Suppressor macrophage (primary cell): ENCODE data around the gene ZNF429.
A peak's percentile ranks its signal among the peaks of the same experiment; 100 is the strongest.
"Not testable (repeated sequence)": the region's sequence is repeated elsewhere in the genome, so short reads cannot be mapped to it uniquely, and the experiment has no call there.

Experiments used
- DNase-seq, 4 experiments: peaks; one replicate each; pipeline ENCODE4 v3.0.0-alpha.2; 2020 to 2022
- total RNA-seq, 17 experiments: gene quantifications; one replicate each; lab custom pipeline; 2026; ENCODE audit warnings: mixed read lengths in 6 of 17, inconsistent platforms in 3 of 17; lab: John Stamatoyannopoulos, UW

The ZNF429 gene
- total RNA-seq = 1.5 to 14.4 (median 5.0) reads per million in 17 experiments

DNA sequence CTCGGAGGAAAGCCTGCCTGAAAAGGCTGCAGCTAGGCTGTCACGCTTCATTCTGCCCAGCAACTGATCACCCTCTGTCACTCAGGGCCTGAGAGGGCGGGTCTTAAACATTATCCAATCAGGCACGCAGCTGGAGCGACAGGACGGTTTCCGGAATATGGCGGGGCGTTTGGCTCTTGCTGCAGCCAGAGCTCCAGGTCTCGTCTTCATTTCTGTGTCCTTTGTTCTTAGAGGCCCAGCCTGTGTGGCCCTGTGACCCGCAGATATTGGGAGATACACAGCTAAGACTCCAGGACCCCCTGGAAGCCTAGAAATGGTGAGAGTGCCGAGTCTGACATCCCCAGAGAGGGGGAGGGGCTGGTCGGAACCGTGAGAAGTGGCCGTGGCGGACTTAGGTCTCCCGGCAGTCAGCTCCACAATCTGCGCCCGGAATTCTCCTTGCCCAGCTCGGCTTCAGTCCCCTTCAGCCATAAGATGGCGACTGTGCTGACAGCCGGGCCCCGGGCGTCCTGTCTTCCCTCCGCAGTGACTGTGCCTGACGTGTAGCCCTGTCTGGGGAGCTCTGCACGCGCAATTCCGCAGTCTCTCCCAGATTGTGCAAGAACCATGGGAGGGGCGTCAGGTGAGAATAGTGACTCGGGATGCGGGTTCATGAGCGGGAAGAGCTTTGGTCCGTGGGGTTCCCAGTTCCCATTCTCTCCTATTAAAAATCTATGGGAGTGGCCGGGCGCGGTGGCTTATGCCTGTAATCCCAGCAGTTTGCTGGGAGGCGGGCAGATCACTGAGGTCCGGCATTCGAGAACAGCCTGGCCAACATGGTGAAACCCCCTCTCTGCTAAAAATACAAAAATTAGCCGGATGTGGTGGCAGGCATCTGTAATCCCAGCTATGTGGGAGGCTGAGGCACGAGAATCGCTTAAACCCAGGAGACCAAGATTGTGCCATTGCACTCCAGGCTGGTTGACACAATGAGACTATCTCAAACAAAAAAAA lies at the start of gene ZNF429:
Gene ZNF429, plus strand, starts transcription at position 144 of the 993 bp plus-strand sequence. Its CDS starts 170 bp downstream, at position 314.
- DNase-seq = peak; percentile 94 to 97 (median 96)

DNA sequence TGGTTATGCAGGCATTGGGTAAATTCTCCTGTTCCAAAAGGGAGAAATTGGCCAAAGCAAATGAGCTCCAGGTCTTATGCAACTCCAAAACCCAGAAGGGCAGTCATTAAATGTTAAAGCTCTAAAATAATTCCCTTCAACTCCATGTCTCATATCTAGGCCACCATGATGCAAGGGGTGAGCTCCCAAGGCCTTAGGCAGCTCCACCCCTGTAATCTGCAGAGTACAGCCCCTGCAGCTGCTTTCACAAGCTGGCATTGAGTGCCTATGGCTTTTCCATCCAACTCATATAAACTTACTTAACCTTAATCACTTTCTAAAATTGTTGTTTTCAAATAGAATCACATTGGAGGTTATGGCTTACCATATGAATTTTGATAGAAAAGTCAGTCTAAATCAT lies 44.7 kb upstream of the ZNF429 start:
- DNase-seq = no peak

DNA sequence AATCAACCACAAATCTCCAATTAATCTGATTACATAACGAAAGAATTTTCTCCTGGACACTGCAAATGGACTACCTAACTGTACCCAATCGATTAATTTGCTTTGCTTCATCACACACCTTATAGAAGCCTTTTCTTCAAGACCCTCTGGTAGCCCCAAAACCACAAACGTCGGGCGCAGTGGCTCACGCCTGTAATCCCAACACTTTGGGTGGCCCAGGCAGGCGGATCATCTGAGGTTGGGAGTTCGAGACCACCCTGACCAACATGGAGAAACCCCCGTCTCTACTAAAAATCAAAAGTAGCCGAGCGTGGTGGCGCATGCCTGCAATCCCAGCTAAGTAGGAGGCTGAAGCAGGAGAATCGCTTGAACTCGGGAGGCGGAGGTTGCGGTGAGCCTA lies 42.9 kb upstream of the ZNF429 start:
- no peak for DNase-seq

DNA sequence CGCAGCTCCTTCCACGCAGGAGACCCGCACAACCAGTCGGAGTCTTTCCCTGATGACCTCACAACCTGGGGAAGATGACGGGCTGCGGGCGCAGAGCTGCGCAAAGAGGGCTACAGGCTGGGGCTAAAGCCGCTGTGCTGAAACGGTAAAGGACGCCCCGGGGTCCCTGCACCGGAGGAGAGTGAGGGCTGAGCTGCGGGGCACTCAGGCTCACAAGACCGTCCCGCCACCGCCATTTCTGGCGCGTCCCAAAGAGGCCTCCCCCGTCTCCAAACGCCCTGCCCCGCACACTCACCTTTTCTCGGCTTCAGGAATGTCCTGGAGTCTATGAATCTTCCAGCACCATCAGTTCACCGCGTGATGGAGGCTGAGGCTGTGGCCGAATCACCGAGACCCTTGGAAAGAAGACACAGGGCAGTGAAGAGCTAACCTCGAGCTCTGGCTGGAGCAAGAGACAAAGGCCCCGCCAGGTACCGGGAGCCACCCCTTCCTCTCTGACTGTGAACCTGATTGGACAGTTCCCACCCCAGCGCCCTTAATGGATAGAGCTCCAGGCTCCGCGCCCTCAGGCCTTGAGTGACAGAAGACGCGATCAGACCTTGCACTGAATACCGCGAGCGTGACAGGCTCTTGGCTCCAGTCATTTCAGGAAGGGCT lies 41.8 kb upstream of the ZNF429 start:
- peak in 3 of 4 experiments; percentile 10 to 35 (median 25) for DNase-seq

DNA sequence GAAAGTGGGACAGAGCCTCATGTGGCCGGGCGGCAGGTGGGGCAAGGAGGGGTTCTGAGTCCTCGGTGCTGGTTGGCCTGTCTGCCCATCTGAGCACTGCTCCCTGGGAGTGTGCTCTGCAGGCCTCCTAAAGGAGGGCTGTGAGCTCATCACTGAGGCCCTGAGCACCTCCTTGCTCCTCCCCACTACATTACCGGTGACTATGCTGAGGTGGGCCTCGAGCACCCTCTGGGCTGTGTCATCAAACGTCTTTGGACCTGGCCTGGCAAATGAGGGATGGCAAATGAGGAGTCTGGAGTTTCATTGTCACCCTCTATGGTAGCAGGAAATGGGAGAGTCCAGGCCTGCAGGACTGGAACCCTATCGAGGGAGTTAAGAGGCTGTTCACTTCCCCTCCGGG lies 38.8 kb upstream of the ZNF429 start:
- DNase-seq = no peak

DNA sequence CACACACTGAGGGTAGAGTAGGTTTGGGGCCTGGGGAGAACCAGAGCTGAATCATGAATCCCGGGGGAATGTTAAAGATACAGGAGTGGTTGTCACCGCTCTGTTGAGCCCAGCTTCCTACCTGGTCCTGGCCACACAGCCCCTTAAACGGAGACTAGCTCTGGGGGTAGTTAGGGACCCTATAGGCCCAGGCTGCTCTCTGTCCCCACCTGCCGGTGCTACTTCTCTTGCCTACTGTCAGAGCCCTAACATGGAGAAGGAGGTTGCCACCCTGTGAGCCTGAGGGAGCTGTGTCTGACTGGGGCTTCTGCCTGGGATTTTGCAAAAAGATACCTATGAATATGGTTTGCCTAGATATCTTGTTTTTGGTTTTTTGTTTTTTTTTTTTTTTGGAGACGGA lies 36.6 kb upstream of the ZNF429 start:
- DNase-seq = no peak

DNA sequence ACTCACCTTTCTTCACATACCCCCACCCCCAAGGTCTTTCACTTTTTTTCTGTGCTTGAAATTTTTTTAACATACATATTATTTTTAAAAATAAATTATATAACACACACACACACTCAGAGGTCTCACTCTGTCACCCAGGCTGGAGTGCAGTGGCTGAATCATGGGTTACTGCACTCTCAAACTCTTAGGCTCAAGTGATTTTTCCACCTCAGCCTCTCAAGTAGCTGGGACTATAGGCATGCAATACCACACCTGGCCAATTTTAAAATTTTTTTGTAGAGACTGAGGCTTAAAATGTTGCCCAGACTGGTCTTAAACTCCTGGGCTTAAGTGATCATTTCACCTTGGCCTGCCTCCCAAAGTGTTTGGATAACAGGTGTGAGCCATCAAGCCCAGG lies 32.9 kb upstream of the ZNF429 start:
- no peak for DNase-seq

DNA sequence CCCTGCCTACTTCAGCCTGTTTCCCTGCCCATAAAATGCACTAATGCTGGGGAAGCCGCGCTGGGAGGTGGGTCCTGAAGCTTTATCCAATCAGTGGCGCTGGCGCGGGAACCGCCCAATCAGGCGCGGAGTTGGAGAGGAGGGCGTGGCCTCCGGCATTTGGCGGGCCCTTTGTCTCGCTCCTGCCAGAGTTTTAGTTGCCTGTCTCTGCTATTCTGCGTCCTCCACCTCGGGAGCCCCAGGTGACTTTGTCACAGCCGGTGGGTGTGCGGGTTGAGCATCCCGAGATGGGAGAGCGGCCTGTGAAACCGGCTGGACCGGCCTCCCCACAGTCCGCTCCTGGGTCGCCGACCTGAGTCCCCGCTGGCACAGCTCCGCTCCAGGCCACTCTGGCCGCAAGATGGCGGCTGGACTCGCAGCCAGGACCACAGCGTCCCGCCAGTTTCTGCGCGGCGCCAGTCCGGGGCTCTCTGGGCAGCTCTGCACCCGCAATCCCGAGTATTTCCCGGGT lies 30.7 kb upstream of the ZNF429 start:
- DNase-seq = peak; percentile 81 to 90 (median 84)

DNA sequence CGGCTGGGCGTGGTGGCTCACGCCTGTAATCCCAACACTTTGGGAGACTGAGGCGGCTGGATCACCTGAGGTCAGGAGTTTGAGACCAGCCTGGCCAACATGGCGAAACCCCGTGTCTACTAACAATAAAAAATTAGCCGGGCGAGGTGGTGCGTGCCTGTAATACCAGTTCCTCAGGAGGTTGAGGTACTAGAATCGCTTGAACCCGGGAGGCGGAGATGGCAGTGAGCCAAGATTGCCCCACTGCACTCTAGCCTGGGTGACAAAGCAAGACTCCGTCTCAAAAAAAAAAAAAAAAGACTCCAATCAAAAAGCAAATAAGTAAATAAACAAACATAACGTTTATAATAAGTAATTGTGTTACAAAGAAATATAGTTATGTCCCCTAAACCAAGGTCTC lies 23.0 kb upstream of the ZNF429 start:
- DNase-seq = not testable (repeated sequence)

DNA sequence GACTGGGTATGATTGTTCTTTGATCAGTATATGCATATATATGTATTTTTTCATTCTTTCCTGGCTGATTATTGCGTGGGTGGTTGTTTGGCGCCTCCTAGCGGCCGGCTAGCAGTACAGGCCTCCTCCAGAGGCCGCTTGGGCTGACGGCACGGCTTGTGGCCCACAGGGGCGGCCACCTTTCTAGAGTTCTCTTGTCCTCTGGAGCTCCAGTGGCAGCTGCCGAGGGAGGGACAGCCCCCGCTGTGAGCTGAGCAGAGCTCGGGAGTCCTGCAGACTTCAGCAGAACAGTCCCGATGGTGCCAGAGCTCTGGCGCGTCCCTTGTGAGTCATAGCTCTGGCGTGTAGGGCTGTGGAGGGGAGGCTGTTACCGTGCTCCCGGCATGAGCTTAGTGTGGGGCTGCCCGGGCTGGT lies 22.5 kb upstream of the ZNF429 start:
- peak; percentile 31 to 72 (median 59) for DNase-seq

DNA sequence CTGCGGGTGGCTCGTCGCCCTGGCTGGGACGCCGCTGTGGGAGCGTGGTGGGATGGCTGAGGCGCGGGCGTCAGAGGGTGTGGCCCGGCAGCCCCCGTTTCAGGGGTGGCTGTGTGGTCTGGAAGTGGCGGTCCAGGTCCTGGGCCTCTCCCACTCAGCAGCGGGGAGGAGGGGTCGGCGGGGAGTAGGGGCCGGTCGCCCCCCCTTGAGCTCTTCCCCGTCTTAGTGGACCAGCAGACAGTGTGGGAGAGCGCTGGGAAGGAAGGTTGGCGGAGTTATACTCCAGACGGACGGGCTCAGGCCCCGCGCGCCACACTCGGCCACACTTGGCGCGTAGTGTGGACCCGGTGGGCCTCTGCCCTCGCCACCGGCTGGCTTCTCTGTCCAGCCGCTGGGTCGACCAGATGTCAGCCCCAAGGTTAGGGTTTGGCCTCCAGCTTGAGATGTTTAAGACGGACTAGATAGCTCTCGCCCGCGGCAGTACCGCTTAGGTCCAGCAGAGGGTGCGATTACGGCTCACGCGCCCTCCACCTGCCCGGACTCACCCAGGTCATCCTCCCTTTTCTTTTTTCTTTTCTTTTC lies 21.7 kb upstream of the ZNF429 start:
- DNase-seq = peak; percentile 30 to 68 (median 46)

DNA sequence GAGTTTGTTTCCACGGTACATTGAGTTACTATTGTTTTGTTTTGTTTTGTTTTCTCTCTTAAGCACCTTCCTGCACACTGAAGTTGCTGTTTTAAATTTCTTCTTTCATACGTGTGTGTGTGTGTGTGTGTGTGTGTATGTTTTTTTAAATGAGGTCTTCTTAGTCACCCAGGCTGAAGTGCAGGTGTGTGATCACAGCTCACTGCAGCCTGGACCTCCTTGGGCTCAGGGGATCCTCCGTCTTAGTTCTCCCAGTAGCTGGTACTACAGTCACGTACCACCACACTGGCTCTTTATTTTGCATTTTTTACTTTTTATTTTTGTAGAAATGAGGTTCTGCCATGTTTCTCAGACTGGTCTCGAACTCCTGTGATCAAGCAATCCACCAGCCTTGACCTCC lies 20.8 kb upstream of the ZNF429 start:
- DNase-seq = no peak

DNA sequence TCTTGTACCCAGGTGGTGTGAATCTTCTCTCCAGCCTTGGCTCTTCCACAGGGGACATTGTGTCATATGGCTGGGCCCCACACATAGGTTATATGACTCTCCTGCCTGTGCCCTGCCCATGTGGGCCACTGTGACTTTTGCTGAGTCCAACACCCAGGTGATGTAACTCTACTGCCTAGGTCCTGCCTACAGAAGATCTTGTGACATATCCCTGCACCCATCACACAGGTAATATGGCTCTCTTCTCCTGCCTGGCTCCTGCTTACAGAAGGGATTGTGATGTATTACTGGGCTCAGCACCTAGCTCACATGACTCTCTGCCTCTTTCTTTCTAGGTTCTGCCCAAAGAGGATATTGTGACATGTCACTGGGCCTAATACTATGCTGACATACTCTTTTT lies 19.5 kb upstream of the ZNF429 start:
- no peak for DNase-seq

DNA sequence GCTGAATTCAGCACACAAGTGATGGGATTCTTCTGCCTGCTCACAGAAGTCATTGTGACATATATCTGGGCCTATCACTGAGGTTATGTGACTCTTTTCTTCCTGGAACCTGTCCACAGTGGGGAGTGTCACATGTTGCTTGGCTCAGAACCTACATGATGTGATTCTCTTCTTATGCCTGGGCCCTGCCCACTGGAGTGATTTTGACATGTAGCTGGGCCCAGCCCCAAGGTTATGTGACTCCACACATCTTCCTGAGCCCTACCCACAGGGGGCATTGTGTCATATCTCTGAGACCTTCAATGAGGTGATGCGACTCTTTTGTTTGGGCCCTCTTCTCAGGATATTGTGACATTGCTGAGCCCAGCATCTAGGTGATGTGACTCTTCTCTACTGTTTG lies 17.4 kb upstream of the ZNF429 start:
- DNase-seq = no peak

DNA sequence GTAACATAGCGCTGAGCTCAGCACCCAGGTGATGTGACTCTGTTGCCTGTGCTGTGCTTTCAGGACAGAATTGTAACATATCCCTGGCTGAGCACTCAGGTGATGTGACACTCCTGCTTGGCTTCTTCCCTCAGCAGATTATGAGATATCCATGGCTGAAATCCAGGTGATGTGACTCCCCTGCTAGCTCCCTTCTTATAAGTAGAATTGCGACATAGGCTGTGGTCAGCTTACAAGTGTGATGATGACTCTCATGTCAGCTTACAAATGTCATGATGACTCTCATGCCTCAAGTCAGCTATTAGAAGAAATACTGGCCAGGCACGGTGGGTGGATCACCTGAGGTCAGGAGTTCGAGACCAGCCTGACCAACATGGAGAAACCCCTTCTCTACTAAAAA lies 14.3 kb upstream of the ZNF429 start:
- peak in 2 of 4 experiments; percentile 22 to 34 for DNase-seq

DNA sequence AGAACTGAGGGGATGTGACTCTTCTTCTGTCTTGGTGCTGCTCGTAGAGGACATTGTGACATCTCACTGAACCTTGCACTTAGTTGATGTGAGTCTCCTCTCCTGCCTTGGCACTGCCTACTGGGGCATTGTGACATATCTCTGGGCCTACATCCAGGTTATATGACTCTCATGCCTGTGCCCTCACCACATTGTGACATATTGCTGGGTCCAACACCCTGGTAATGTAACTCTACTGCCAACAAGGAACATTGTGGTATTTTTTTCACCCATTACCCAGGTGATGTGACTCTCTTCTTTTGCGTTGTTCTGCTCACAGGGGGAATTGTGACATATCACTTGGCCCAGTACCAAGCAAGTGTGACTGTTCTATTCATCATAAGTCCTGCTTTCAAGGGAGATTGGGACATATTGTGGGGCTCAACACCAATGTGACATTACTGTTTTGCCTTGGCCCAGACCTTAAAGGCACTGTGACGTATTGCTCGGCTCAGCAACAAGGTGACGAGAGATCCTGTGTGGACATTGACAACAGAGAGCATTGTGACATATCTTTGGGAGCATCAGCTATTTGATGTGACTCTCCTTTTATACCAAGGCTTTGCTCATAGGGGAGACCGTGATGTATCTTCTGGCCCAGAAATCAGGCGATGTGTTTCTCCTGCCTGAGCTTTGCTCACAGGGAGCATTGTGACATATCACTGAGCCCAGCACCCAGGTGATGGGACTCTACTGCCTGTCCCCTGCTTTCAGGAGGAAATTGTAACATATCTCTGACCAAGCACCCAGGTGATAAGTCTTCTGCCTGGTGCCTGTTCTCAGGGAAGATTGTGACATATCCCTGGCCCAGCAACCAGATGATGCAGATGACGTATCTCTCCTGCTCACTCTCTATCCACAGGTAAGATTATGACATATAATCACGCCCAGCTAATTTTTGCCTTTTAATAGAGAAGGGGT lies 12.2 kb upstream of the ZNF429 start:
- DNase-seq = peak in 1 of 4 experiments; percentile 26

DNA sequence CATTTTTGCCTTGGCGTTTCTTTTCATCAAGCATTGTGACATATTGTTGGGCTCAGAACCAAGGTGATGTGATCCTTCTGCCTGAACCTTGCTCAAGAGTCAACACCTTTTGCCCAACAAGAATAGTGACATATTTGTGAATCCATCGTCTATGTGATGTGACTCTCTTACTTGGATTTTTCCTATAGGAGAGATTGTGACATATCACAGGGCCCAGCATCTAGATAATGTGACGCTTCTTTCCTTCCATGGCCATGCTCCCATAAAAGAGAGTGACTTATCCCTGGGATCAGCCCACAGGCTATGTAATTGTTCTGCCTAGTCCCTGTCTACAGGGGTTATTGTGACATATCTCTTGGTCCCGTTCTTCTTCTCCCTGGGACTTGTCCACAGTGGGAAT lies 8.5 kb upstream of the ZNF429 start:
- DNase-seq = no peak

DNA sequence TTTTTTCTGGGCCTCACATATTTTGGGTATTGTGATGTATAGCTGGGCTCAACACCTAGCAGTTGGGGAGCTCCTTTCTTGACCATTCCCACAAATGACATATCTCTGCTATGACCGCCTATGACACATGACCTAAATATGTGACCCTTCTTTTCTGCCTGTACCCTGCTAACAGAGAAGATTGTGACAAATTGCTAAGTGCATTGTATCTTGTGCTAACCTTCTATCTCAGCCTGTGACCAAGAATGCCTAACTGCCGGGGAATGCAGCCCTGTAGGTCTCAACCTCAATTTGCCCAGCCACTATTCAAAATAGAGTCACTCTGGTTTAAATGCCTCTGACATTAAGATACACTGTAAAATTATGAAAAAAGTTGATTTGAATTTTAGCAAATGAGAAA lies 6.8 kb upstream of the ZNF429 start:
- DNase-seq = no peak

DNA sequence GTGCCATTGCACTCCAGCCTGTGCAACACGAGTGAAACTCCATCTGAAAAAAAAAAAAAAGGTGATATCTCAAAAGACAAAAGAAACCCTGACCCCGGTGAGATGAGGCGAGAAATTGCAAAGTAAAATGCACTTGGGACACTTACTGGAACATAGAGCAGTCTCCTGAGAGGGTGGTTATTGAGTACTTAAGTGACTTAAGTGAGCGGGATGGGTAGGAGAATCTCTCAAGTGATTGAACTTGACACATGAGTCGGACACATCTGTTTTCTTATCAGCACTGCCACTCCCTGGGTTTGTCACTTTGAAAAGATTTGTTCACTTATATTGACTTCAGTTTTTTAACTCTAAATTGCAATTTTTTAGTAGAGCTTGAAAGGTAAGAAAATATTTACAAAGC lies 2.8 kb downstream of the ZNF429 start:
- no peak for DNase-seq

DNA sequence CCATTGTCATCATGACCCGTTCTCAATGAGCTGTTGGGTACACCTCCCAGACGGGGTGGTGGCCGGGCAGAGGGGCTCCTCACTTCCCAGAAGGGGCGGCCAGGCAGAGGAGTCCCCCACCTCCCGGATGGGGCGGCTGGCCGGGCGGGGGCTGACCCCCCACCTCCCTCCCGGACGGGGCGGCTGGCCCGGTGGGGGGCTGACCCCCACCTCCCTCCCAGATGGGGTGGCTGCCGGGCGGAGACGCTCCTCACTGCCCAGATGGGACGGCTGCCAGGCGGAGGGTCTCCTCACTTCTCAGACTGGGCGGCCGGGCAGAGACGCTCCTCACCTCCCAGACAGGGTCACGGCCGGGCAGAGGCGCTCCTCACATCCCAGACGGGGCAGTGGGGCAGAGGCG lies 5.7 kb downstream of the ZNF429 start:
- not testable (repeated sequence) for DNase-seq

DNA sequence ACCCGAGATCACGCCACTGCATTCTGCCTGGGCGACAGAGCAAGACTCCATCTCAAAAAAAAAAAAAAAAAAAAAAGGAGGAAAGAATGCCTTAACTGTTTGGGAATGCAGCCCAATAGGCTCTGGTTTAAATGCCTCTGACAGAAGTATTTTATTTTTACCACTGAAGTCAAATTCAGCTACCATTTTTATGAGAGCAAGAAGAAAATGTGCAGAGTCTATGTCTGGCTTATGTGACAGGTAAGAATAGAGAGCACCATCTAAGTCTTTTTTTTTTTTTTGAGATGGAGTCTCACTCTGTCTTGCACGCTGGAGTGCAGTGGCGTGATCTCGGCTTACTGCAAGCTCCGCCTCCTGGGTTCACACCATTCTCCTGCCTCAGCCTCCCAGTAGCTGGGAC lies 7.2 kb downstream of the ZNF429 start:
- DNase-seq = not testable (repeated sequence)

DNA sequence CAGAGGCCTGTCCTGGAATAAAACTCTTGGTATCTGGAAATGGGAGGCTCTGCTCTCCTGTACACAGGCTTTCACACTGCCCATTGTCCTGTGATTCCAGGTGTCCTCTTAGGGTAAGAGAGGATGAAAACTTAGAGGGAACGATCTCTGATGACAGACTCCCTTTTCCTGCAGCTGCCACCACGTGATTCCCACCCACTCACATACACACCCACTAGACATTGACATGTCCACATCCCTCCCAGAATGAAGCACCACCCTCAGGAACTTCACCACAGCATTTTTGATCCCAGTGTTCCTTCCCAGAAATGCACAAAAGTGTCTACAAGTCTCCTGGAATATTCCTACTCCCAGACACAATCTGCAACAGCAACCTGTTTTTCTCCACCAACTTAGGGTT lies 8.2 kb downstream of the ZNF429 start:
- peak in 1 of 4 experiments; percentile 6 for DNase-seq
